A549 treated with dexamethasone at 1 μM for 4 hours (cell line): ENCODE results near the gene SPATA32. TPM values are rescaled to one million over a fixed set of nuclear protein-coding genes. Genes with fewer than 3 reads are reported as not detected.

ENCODE experiments used
- total RNA-seq: library from RNA; stranded (reverse); fragments of 200-300 nt; extraction: Qiagen RNA extraction; gene quantifications from 5 replicates; pipeline ENCODE4 v1.2.3, GENCODE V29; 2022

SPATA32 gene, protein sequence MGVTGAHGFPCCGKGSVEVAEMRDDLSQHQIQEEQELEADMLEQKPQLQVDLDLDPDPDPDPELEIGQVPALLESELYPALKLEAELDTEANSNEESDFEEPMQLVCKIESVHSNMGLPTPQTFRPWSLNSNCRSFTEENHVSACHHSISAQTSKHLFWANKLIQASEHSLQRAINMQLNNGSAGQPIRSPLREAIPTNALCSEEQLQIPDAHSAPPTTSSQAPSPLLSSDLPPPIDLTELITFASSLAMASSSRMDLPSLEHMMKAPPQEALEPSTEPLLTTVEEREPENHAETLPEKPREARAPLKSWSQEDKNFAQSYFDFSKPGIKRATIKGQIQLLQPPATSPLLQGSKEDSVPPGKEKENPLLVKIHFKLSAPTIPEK
- 0.08 to 0.14 TPM (median 0.12 TPM) in 5 replicates for total RNA-seq

DNA sequence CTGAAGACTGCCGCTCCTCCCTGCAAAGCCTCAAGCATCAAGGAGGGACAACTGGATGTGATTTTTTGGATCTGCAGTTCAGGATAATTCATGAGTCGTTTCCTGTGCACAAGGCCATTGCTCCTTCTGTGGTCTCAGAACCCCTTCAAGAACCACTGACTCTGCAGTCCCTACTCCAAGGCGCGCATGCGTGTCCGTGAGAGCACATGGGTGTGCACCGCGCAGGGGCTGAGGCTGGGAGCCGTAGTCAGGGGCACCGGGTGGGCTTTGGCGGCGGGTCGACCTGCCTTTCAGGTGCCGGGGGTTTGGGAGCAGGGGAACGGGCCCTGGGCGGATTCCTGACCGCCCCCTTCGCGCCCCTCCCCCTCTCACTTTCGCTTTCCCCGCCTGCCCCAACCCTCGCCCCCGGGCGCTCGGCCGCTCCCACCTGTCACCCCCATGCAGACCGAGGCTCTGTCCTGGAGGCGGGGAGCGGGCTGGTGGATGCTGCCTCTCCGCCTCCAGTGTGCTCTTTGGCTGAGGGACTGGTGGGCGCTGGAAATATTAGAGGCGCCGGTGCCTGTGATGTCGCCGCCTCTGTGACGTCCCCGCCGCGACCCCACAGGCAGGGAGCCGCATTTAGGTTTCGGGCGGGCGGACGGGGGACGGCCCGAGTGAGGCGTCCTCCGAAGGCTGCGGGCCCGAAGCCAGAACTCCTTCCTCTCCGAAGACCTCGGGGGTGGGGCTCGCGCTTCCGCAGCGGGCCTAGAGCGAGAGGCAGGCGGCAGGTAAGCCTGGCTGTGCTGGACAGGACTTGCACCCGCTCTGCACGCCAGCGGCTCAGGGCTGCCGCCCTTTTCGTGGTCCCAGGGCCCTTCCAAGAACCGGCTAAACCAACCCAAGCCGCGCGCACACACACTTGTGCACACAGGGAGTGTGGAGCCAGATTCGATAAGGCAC lies at the start of gene SPATA32:
Gene SPATA32, minus strand, starts transcription at position 518 of the 939 bp plus-strand sequence. Its CDS starts 78 bp downstream, at position 440.

DNA sequence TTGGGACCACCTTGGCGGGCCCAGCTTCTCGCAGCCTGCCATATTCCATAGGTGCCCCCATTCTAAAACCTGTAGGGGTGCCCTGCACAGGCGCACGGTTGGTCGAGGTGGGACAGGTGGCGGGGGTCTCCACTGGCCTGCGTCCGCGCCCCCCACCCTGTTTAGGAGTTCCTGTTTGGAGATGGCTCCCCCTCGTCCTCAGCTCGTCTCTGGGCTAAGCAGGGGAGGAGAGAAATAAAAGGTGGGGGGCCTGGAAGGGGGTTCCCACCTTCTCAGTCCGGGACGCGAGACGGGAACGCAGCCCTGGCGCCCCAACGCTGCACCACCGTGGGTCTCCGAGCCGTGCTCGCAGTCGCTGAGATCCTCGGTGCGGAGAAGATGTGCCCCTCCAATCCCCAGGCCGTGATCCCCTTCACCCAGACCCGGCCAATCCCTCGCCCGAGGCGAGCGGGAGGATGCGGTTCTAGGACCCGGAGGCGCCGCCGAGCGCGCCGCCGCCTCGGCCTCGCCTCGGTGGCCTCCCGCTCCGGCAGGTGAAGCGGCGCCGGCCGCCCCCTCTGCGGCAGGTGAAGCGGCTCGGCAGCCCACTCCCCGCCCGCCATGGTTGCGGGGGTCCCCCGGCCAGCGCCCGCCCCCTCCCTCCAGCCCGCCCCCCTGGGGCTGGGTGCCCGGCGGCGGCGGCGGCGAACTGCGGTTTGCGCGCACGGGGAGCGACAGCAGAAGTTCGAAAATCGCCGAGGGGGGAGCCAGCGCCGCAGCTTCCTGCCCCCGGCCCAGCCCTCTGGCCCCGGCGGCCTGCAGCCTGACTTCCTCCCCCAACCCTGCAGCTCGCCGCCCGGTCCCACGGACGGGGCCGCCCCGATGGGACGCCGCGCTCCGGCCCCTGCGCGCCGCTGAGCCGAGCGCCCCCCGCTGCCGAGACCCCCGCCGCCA lies 40.5 kb downstream of the SPATA32 start, which contains the start of gene FMNL1:
Gene FMNL1, plus strand, starts transcription at position 805 of the 933 bp plus-strand sequence. CDS start 240 bp downstream, outside the sequence.

Other genes starting within 250 kb of the SPATA32 start
- gene DCAKD, start 210.5 kb downstream of the SPATA32 start, total RNA-seq: 14.4 to 20.1 TPM (median 18.1 TPM) in 5 replicates
- 225 to 369 TPM (median 244 TPM) in 5 replicates for gene NMT1, start 200.8 kb downstream of the SPATA32 start, total RNA-seq
- 124 to 185 TPM (median 158 TPM) in 5 replicates for gene PLCD3, start 129.6 kb downstream of the SPATA32 start, total RNA-seq
- 6.3 to 8.0 TPM (median 6.8 TPM) in 5 replicates for gene ACBD4, start 126.4 kb downstream of the SPATA32 start, total RNA-seq
- 39.3 to 50.1 TPM (median 45.0 TPM) in 5 replicates for gene HEXIM1, start 113.6 kb downstream of the SPATA32 start, total RNA-seq
- 10.5 to 17.7 TPM (median 15.0 TPM) in 5 replicates for gene HEXIM2, start 100.2 kb downstream of the SPATA32 start, total RNA-seq
- 22.1 to 35.1 TPM (median 33.5 TPM) in 5 replicates for gene FMNL1, start 40.2 kb downstream of the SPATA32 start, total RNA-seq
- 23.3 to 46.0 TPM (median 36.7 TPM) in 5 replicates for gene MAP3K14, start 54.9 kb upstream of the SPATA32 start, total RNA-seq
- gene ARHGAP27, start 170.8 kb upstream of the SPATA32 start, total RNA-seq: 9.5 to 17.8 TPM (median 15.1 TPM) in 5 replicates
- 15.0 to 22.6 TPM (median 22.5 TPM) in 5 replicates for gene PLEKHM1, start 228.6 kb upstream of the SPATA32 start, total RNA-seq